HCT116 (cell line): ENCODE results near the gene GRIK3. TPM values are rescaled to one million over a fixed set of nuclear protein-coding genes. Genes with fewer than 3 reads are reported as not detected.

ENCODE experiments used
- ATAC-seq: fragments of 200-7000 bp; cut with Tn5 transposase; 2 replicates; pipeline ENCODE4 v1.9.1; 2020; ENCODE audit warnings: mild to moderate bottlenecking, moderate library complexity
- BruUV-seq: library from RNA; stranded (reverse); fragments of 400-500 nt; replicated peaks from 2 replicates; lab custom pipeline; 2021; lab: Mats Ljungman, UMichigan
- CTCF ChIA-PET: fragments of 300-600 bp; sonication (Branson Sonifier 250); formaldehyde crosslinking; loops from one replicate; lab custom pipeline; 2021; ENCODE audit warnings: antibody characterized with exemption; lab: Charles Lee
- POLR2A ChIA-PET: fragments of 300-600, 350-600 bp; sonication (Branson Sonifier 250); formaldehyde crosslinking; loops from one replicate; lab custom pipeline; 2021; ENCODE audit warnings: antibody characterized with exemption; lab: Charles Lee
- RAD21 ChIA-PET, 2 experiments: fragments of 300-600 bp; sonication (Branson Sonifier 250); formaldehyde crosslinking; loops; one replicate each; lab custom pipeline; 2023; ENCODE audit warnings: low total read pairs in 2 of 2; ENCODE audit not compliant: uncharacterized antibody in 2 of 2, unreplicated experiment in 2 of 2, low non-redundant PET in 1 of 2; lab: Charles Lee
- DNase-seq: peaks from one replicate; pipeline ENCODE4 v3.0.0-alpha.2; 2010; ENCODE audit warnings: low read depth, low spot score
- H2AFZ ChIP-seq: fragments of 200-600 bp; shearing (Covaris generic), sonication (generic); 2 replicates; pipeline ENCODE4 v1.6.1; 2017; ENCODE audit warnings: low read depth, mixed run types, mixed read lengths, antibody characterized with exemption, low read length; ENCODE audit not compliant: poor library complexity, severe bottlenecking
- H3K27ac ChIP-seq: 2 replicates; pipeline ENCODE4 v1.5.1; 2012; ENCODE audit warnings: low read depth, low read length
- H3K27me3 ChIP-seq: fragments of 200-600 bp; sonication (generic); 2 replicates; pipeline ENCODE4 v1.6.1; 2016; ENCODE audit warnings: mixed run types, low read length, mixed read lengths; ENCODE audit not compliant: insufficient read depth
- H3K36me3 ChIP-seq, 2 experiments: fragments of 200-500 bp in 1 of 2; fragments of 200-600 bp in 1 of 2; sonication (Bioruptor generic) in 1 of 2; sonication (generic) in 1 of 2; 2 replicates each; pipeline versions ENCODE4 v1.5.1 to v1.6.1; 2014 to 2016; ENCODE audit warnings: low read length in 2 of 2, inconsistent platforms in 1 of 2, mixed read lengths in 1 of 2, mixed run types in 1 of 2; ENCODE audit not compliant: insufficient read depth in 2 of 2, control insufficient read depth in 1 of 2
- H3K4me1 ChIP-seq, 2 experiments: fragments of 200-600 bp in 1 of 2; sonication (generic) in 1 of 2; 2 replicates each; pipeline versions ENCODE4 v1.5.1 to v1.6.1; 2012 to 2017; ENCODE audit warnings: low read length in 2 of 2, inconsistent platforms in 1 of 2, mild to moderate bottlenecking in 1 of 2, mixed read lengths in 1 of 2, mixed run types in 1 of 2, moderate library complexity in 1 of 2; ENCODE audit not compliant: insufficient read depth in 2 of 2, control insufficient read depth in 1 of 2
- H3K4me2 ChIP-seq: fragments of 200-600 bp; sonication (generic); 2 replicates; pipeline ENCODE4 v1.6.1; 2017; ENCODE audit warnings: mixed run types, low read length, mixed read lengths
- H3K4me3 ChIP-seq, 2 experiments: fragments of 200-600 bp in 1 of 2; sonication (generic) in 1 of 2; replicated peaks in 1 of 2; 2 replicates each; pipeline ENCODE4 v1.5.1; 2011 to 2016; ENCODE audit warnings: low read length in 2 of 2, control low read depth in 1 of 2, low read depth in 1 of 2, mild to moderate bottlenecking in 1 of 2, mixed read lengths in 1 of 2, mixed run types in 1 of 2
- H3K79me2 ChIP-seq: fragments of 200-600 bp; sonication (generic); 2 replicates; pipeline ENCODE4 v1.6.1; 2017; ENCODE audit warnings: mild to moderate bottlenecking, mixed run types, low read length, moderate library complexity, mixed read lengths; ENCODE audit not compliant: insufficient read depth
- H3K9ac ChIP-seq: fragments of 200-600 bp; sonication (generic); 2 replicates; pipeline ENCODE4 v1.6.1; 2016; ENCODE audit warnings: low read length, mixed read lengths
- H3K9me2 ChIP-seq: fragments of 200-600 bp; sonication (generic), shearing (Covaris generic); 2 replicates; pipeline ENCODE4 v1.6.1; 2017; ENCODE audit warnings: mixed run types, mild to moderate bottlenecking, moderate library complexity; ENCODE audit not compliant: insufficient read depth
- H3K9me3 ChIP-seq, 2 experiments: fragments of 200-500 bp in 1 of 2; fragments of 200-600 bp in 1 of 2; sonication (Bioruptor generic) in 1 of 2; sonication (generic) in 1 of 2; 2 replicates each; pipeline ENCODE4 v1.6.1; 2014 to 2017; ENCODE audit warnings: low read length in 2 of 2, mixed read lengths in 2 of 2, inconsistent platforms in 1 of 2, low read depth in 1 of 2, mild to moderate bottlenecking in 1 of 2, mixed run types in 1 of 2, moderate library complexity in 1 of 2; ENCODE audit not compliant: control insufficient read depth in 1 of 2, insufficient read depth in 1 of 2
- H4K20me1 ChIP-seq: fragments of 200-600 bp; sonication (generic), shearing (Covaris generic); 2 replicates; pipeline ENCODE4 v1.6.1; 2017; ENCODE audit warnings: mixed run types, mild to moderate bottlenecking, moderate library complexity; ENCODE audit not compliant: insufficient read depth
- CBX3 ChIP-seq: IDR thresholded peaks from 2 replicates; pipeline ENCODE4 v1.6.1; 2012; ENCODE audit warnings: low read depth
- CEBPB ChIP-seq: IDR thresholded peaks from 2 replicates; pipeline ENCODE4 v1.6.1; 2012; ENCODE audit warnings: low read depth
- EGR1 ChIP-seq: IDR thresholded peaks from 2 replicates; pipeline ENCODE4 v1.6.1; 2012; ENCODE audit warnings: low read depth
- MAX ChIP-seq: IDR thresholded peaks from 2 replicates; pipeline ENCODE4 v1.6.1; 2012
- RAD21 ChIP-seq: IDR thresholded peaks from 2 replicates; pipeline ENCODE4 v1.6.1; 2012; ENCODE audit warnings: low read depth, mild to moderate bottlenecking
- REST ChIP-seq: IDR thresholded peaks from 2 replicates; pipeline ENCODE4 v1.6.1; 2012; ENCODE audit warnings: low read depth
- SP1 ChIP-seq: IDR thresholded peaks from 2 replicates; pipeline ENCODE4 v1.6.1; 2012; ENCODE audit warnings: low read depth
- TCF7L2 ChIP-seq: IDR thresholded peaks from 2 replicates; pipeline ENCODE4 v1.7.0; 2011; ENCODE audit warnings: borderline replicate concordance, inconsistent platforms; ENCODE audit not compliant: insufficient read depth, insufficient read length; ENCODE audit errors: extremely low read depth
- ZBTB33 ChIP-seq: IDR thresholded peaks from 2 replicates; pipeline ENCODE4 v1.6.1; 2011; ENCODE audit warnings: mild to moderate bottlenecking, low read length, moderate library complexity; ENCODE audit not compliant: insufficient replicate concordance; ENCODE audit errors: extremely low read depth
- intact Hi-C: fragments of 100-400 bp; cut with micrococcal nuclease; formaldehyde crosslinking; loops from 2 replicates; pipeline ENCODE4 v1.10.0; 2022
- total RNA-seq: library from RNA; stranded (reverse); gene quantifications from one replicate; pipeline ENCODE4 v1.2.1, GENCODE V29; 2021; ENCODE audit not compliant: unreplicated experiment

Gene GRIK3
- total RNA-seq, 1 experiment from 2014 or later: not detected

- H3K36me3 ChIP-seq: no peaks in the 10 kb centered on the region
- no peaks in the 10 kb centered on the region for H3K79me2 ChIP-seq
- H3K9ac ChIP-seq: no peak overlapping the region
- no peaks in the 10 kb centered on the region for H3K4me1 ChIP-seq
- no peak overlapping the region for H3K27ac ChIP-seq
- ChIA-PET POLR2A (no interaction called here), RAD21 (no interaction called here), CTCF (interaction anchor here (1.8 kb wide), 1 partner anchor 10 kb away, joined by 4 read pairs; no protein-coding TSS in a partner anchor)
- DNase-seq (no peak), ATAC-seq (no peak)
- H4K20me1 ChIP-seq: no peaks in the 10 kb centered on the region
- no peak overlapping the region for H3K4me2 ChIP-seq
- TF ChIP-seq EGR1 (no peak), ZBTB33 (no peak), SP1 (no peak), MAX (no peak), TCF7L2 (no peak), RAD21 (no peak), CBX3 (no peak), CEBPB (no peak), REST (no peak)
- no peak overlapping the region for H2AFZ ChIP-seq
- H3K9me2 ChIP-seq: no peaks in the 10 kb centered on the region
- intact Hi-C loops: no loop called here
- peaks cover 59% of the 10 kb centered on the region for H3K27me3 ChIP-seq
- H3K9me3 ChIP-seq: no peaks in the 10 kb centered on the region
- H3K4me3 ChIP-seq: no peak overlapping the region
- no TSS peak for BruUV-seq
Observed at GRCh38 chr1:36992139-36992943, 42.0 kb downstream of the GRIK3 start.
